ENCODE data around the gene ITGA2B. TPM values are rescaled to one million over a fixed set of nuclear protein-coding genes. Genes with fewer than 3 reads are reported as not detected.

ITGA2B gene
- total and polyA plus RNA-seq, 2 of the 13 experiments (the other 11 are each of a cell fraction or from before 2014, with no cell fraction given) = 0.38 to 1.1 TPM

DNA sequence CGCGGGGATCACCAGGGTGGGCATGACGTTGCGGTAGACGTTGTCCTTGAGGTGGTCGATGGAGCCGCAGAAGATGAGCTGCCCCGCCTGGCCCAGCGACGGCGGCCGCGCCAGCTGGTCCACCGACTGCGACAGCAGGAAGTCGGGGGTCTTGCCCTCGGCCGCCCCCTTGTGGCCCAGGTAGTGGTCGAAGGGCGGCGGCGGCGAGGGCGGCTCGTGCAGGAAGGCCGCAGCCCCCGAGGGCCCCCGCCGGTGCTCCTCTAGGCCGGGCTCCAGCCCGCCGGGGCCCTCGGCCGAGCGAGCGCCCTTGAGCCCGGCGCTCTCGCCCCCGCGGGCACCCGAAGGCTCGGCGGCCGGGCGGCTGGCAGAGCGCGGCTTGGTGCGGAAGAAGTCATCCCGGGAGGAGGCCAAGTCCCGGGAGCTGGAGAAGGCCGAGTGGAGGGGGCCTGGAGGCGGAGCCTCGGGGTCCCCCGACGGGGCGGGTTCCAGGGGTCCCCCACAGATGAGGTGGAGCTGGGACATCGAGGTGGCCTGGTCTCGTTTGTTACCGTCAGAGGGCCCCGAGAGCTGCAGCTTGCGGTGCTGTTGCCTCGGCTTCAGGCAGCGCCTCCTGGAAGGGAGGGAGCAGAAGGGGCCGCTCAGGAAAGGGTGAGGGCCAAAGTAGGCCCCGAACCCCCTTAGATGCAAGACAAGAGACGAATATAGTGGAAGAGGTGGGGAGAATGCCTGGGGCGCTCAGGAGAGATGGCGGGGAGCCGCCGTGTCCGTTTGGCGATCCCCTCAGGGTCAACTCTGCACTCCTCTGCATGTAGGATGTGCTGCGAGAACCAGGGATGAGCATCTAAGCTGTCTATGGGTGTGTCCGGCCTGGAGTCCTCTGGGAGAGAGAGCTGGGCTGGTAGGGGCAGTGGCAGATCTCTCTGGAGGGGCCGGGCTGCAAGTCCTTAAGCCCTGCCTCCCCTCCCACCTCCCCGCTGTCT is 34.6 kb downstream of the ITGA2B start (continued):
- TF ChIP-seq, protein P1, sequence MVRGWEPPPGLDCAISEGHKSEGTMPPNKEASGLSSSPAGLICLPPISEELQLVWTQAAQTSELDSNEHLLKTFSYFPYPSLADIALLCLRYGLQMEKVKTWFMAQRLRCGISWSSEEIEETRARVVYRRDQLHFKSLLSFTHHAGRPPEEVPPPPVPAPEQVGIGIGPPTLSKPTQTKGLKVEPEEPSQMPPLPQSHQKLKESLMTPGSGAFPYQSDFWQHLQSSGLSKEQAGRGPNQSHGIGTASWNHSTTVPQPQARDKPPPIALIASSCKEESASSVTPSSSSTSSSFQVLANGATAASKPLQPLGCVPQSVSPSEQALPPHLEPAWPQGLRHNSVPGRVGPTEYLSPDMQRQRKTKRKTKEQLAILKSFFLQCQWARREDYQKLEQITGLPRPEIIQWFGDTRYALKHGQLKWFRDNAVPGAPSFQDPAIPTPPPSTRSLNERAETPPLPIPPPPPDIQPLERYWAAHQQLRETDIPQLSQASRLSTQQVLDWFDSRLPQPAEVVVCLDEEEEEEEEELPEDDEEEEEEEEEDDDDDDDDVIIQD (CRISPR knock-in tag; IDR thresholded peaks at IDR 0.05; ENCODE audit: low read depth) = no peak
- TF ChIP-seq, protein P2, sequence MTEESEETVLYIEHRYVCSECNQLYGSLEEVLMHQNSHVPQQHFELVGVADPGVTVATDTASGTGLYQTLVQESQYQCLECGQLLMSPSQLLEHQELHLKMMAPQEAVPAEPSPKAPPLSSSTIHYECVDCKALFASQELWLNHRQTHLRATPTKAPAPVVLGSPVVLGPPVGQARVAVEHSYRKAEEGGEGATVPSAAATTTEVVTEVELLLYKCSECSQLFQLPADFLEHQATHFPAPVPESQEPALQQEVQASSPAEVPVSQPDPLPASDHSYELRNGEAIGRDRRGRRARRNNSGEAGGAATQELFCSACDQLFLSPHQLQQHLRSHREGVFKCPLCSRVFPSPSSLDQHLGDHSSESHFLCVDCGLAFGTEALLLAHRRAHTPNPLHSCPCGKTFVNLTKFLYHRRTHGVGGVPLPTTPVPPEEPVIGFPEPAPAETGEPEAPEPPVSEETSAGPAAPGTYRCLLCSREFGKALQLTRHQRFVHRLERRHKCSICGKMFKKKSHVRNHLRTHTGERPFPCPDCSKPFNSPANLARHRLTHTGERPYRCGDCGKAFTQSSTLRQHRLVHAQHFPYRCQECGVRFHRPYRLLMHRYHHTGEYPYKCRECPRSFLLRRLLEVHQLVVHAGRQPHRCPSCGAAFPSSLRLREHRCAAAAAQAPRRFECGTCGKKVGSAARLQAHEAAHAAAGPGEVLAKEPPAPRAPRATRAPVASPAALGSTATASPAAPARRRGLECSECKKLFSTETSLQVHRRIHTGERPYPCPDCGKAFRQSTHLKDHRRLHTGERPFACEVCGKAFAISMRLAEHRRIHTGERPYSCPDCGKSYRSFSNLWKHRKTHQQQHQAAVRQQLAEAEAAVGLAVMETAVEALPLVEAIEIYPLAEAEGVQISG (CRISPR knock-in tag; IDR thresholded peaks at IDR 0.05) = peak; percentile 59; the same call in 1 of the 2 replicates
- TF ChIP-seq, protein P3, sequence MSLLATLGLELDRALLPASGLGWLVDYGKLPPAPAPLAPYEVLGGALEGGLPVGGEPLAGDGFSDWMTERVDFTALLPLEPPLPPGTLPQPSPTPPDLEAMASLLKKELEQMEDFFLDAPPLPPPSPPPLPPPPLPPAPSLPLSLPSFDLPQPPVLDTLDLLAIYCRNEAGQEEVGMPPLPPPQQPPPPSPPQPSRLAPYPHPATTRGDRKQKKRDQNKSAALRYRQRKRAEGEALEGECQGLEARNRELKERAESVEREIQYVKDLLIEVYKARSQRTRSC (CRISPR knock-in tag; IDR thresholded peaks at IDR 0.05; ENCODE audit: low read depth) = no peak
- TF ChIP-seq ZNF660 (CRISPR knock-in tag; IDR thresholded peaks at IDR 0.05; ENCODE audit: borderline replicate concordance, low read depth) = no peak
- TF ChIP-seq, protein P4, sequence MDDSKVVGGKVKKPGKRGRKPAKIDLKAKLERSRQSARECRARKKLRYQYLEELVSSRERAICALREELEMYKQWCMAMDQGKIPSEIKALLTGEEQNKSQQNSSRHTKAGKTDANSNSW (CRISPR knock-in tag; IDR thresholded peaks at IDR 0.05; ENCODE audit: borderline replicate concordance) = no peak
- TF ChIP-seq, protein P5, sequence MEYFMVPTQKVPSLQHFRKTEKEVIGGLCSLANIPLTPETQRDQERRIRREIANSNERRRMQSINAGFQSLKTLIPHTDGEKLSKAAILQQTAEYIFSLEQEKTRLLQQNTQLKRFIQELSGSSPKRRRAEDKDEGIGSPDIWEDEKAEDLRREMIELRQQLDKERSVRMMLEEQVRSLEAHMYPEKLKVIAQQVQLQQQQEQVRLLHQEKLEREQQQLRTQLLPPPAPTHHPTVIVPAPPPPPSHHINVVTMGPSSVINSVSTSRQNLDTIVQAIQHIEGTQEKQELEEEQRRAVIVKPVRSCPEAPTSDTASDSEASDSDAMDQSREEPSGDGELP (IDR thresholded peaks at IDR 0.05; ENCODE audit: borderline replicate concordance, low read depth) = peak; percentile 80; the same call in 1 of the 2 replicates
- TF ChIP-seq ZNF33A (CRISPR knock-in tag; IDR thresholded peaks at IDR 0.05; ENCODE audit: borderline replicate concordance) = no peak
- TF ChIP-seq RBM22 (optimal IDR thresholded peaks at IDR 0.05; ENCODE audit: low read length) = no peak
- TF ChIP-seq ZMYM3 (CRISPR knock-in tag; IDR thresholded peaks at IDR 0.05) = no peak
- TF ChIP-seq MTA1 (CRISPR knock-in tag; IDR thresholded peaks at IDR 0.05; ENCODE audit: borderline replicate concordance) = no peak
- no peak for TF ChIP-seq EED (CRISPR knock-in tag; IDR thresholded peaks at IDR 0.05)
- no peak for TF ChIP-seq ZNF335 (CRISPR knock-in tag; IDR thresholded peaks at IDR 0.05)
- peak; percentile 7; the same call in 1 of the 2 replicates for TF ChIP-seq ZNF563 (CRISPR knock-in tag; IDR thresholded peaks at IDR 0.05)
- TF ChIP-seq ZNF550 (CRISPR knock-in tag; IDR thresholded peaks at IDR 0.05; ENCODE audit: borderline replicate concordance) = no peak
- TF ChIP-seq, protein P6, sequence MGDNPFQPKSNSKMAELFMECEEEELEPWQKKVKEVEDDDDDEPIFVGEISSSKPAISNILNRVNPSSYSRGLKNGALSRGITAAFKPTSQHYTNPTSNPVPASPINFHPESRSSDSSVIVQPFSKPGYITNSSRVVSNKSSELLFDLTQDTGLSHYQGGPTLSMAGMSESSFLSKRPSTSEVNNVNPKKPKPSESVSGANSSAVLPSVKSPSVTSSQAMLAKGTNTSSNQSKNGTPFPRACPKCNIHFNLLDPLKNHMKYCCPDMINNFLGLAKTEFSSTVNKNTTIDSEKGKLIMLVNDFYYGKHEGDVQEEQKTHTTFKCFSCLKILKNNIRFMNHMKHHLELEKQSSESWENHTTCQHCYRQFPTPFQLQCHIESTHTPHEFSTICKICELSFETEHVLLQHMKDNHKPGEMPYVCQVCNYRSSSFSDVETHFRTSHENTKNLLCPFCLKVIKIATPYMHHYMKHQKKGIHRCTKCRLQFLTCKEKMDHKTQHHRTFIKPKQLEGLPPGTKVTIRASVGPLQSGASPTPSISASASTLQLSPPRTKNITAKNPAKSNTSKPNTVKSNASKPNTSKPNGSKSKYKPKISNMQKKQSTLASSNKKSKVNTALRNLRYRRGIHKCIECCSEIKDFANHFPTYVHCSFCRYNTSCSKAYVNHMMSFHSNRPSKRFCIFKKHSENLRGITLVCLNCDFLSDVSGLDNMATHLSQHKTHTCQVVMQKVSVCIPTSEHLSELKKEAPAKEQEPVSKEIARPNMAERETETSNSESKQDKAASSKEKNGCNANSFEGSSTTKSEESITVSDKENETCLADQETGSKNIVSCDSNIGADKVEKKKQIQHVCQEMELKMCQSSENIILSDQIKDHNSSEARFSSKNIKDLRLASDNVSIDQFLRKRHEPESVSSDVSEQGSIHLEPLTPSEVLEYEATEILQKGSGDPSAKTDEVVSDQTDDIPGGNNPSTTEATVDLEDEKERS (CRISPR knock-in tag; IDR thresholded peaks at IDR 0.05) = no peak
- no peak for TF ChIP-seq ZNF354B (CRISPR knock-in tag; IDR thresholded peaks at IDR 0.05)
- TF ChIP-seq ZNF614 (CRISPR knock-in tag; IDR thresholded peaks at IDR 0.05; ENCODE audit: borderline replicate concordance) = no peak
